ENCODE results near the gene SMG9. TPM values are rescaled to one million over a fixed set of nuclear protein-coding genes. Genes with fewer than 3 reads are reported as not detected.

Gene SMG9
- total and polyA plus RNA-seq, 2 experiments from 2014 or later: 54.1 to 59.5 TPM

DNA sequence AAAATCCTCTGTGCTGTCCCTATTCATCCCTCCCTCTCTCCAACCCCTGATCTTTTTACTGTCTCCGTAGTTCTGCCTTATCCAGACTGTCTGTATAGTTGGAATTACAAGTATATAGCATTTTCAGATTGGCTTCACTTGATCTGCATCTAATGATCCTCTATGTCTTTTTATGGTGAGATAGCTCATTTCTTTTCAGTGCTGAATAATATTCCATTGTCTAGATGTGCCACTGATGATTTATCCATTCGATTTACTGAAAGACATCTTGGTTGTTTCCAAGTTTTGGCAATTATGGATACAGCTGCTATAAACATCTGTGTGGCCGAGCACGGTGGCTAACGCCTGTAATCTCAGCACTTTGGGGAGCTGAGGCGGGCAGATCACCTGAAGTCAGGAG lies 19.7 kb downstream of the SMG9 start:
- Histone ChIP-seq H3K4me1 (ENCODE audit: low read depth) (no peaks in the 10 kb centered on the region), H3K36me3 (peaks cover 38% of the 10 kb centered on the region), H3K4me3 (no peak overlapping the region), H3K9me3 (ENCODE audit: low read depth) (no peaks in the 10 kb centered on the region), H3K27me3 (no peaks in the 10 kb centered on the region), H3K27ac (no peak overlapping the region)
- TF ChIP-seq, protein P1, sequence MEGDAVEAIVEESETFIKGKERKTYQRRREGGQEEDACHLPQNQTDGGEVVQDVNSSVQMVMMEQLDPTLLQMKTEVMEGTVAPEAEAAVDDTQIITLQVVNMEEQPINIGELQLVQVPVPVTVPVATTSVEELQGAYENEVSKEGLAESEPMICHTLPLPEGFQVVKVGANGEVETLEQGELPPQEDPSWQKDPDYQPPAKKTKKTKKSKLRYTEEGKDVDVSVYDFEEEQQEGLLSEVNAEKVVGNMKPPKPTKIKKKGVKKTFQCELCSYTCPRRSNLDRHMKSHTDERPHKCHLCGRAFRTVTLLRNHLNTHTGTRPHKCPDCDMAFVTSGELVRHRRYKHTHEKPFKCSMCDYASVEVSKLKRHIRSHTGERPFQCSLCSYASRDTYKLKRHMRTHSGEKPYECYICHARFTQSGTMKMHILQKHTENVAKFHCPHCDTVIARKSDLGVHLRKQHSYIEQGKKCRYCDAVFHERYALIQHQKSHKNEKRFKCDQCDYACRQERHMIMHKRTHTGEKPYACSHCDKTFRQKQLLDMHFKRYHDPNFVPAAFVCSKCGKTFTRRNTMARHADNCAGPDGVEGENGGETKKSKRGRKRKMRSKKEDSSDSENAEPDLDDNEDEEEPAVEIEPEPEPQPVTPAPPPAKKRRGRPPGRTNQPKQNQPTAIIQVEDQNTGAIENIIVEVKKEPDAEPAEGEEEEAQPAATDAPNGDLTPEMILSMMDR (IDR thresholded peaks at IDR 0.05; ENCODE audit: low read depth, low read length): no peak
- no peak for DNase-seq (ENCODE audit: low read depth in 1 of 2, low spot score in 1 of 2)

DNA sequence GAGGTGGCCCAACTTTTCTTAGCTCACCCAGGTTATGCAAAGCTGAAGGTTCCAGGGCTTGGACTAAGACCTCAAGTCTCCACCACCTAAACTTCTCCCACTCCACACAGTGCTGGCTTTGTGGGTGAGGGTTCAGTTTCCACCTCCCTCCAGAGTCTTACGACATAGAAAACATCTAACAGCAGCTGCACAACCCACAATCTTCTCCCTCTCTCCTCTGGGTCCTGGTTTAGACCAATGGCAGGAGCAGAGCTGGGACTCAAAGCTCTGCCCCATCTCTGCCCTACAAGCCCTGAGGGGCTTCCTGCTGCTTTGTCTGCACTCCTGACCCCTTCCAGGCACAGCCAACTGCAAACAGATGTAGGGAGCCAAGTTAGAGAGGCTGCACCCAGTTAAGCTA lies 22.9 kb downstream of the SMG9 start:
- no peaks in the 10 kb centered on the region for H3K4me1 ChIP-seq (ENCODE audit: low read depth)
- peak in 1 of 2 donors; percentile 25 for DNase-seq (ENCODE audit: low read depth in 1 of 2, low spot score in 1 of 2)
- H3K4me3 ChIP-seq: no peak overlapping the region
- H3K36me3 ChIP-seq: peaks cover 19% of the 10 kb centered on the region
- H3K27me3 ChIP-seq: no peaks in the 10 kb centered on the region
- no peak overlapping the region for H3K27ac ChIP-seq
- H3K9me3 ChIP-seq (ENCODE audit: low read depth): no peaks in the 10 kb centered on the region
- TF ChIP-seq, protein P1 (IDR thresholded peaks at IDR 0.05; ENCODE audit: low read depth, low read length): no peak

DNA sequence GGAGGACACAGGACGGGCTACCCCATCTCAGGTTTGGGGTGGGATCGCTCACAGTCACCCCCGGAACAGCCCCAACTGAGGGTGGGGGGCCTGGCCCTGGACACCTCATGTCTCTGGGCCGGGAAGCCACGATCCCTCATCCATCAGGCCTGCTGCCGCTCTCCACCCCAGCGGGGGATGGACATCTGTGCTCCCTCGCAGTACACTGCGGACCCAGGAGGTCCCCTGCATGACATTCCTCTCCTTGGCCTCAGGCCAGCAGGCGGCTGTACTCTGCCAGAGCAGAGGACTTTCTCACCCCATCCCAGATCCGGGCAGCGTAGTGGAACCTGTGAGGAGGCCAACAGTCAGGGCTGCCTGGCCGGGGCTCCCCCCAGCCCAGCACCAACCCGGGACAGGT lies 23.4 kb downstream of the SMG9 start:
- TF ChIP-seq, protein P1 (IDR thresholded peaks at IDR 0.05; ENCODE audit: low read depth, low read length): no peak
- Histone ChIP-seq H3K4me1 (ENCODE audit: low read depth) (no peaks in the 10 kb centered on the region), H3K36me3 (peaks cover 14% of the 10 kb centered on the region), H3K27ac (no peak overlapping the region), H3K4me3 (no peak overlapping the region), H3K9me3 (ENCODE audit: low read depth) (no peaks in the 10 kb centered on the region), H3K27me3 (no peaks in the 10 kb centered on the region)
- no peak for DNase-seq (ENCODE audit: low read depth in 1 of 2, low spot score in 1 of 2)

DNA sequence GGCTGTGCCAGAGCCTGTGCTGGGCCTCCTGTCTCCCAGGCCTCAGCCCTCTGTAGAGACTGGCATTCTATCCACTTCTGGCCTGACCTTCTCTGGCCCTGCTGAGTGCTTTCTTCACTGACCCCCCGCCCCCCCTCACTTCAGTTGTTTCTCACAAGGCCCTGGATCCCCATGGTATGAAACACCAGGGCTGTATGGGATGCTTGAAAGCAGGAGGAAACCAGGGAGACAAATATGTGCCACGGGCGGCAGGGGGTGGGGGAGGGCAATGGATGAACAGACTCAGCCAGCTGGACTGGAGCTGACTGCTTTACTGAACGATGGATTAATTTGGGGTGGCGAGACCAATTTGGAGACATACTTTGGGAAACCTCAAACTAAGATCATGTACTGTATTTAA lies 24.8 kb downstream of the SMG9 start:
- Histone ChIP-seq H3K4me3 (no peak overlapping the region), H3K27ac (no peak overlapping the region), H3K27me3 (no peaks in the 10 kb centered on the region), H3K4me1 (ENCODE audit: low read depth) (no peaks in the 10 kb centered on the region), H3K36me3 (peaks cover 3% of the 10 kb centered on the region), H3K9me3 (ENCODE audit: low read depth) (no peaks in the 10 kb centered on the region)
- TF ChIP-seq, protein P1 (IDR thresholded peaks at IDR 0.05; ENCODE audit: low read depth, low read length): no peak
- DNase-seq (ENCODE audit: low read depth in 1 of 2, low spot score in 1 of 2): no peak

DNA sequence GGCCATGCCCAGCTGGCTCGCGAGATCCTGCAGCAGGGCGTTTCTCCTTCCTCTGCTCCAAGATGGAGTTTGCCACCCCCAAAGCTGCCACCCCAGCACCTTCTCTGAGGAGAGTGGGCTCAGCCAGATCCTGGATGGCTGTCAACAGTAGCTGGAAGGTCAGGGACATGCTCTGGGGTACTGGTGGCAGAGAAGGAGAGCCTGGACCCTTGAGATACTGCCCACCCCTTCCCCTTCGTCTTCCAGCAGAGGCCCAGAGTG lies 27.2 kb downstream of the SMG9 start:
- DNase-seq (ENCODE audit: low read depth in 1 of 2, low spot score in 1 of 2): no peak
- Histone ChIP-seq H3K27ac (no peak overlapping the region), H3K4me3 (no peak overlapping the region), H3K4me1 (ENCODE audit: low read depth) (no peaks in the 10 kb centered on the region), H3K36me3 (no peaks in the 10 kb centered on the region), H3K27me3 (no peaks in the 10 kb centered on the region), H3K9me3 (ENCODE audit: low read depth) (no peaks in the 10 kb centered on the region)
- TF ChIP-seq, protein P1 (IDR thresholded peaks at IDR 0.05; ENCODE audit: low read depth, low read length): no peak
